Measurements from ENCODE around the gene MOB1B.

DNA sequence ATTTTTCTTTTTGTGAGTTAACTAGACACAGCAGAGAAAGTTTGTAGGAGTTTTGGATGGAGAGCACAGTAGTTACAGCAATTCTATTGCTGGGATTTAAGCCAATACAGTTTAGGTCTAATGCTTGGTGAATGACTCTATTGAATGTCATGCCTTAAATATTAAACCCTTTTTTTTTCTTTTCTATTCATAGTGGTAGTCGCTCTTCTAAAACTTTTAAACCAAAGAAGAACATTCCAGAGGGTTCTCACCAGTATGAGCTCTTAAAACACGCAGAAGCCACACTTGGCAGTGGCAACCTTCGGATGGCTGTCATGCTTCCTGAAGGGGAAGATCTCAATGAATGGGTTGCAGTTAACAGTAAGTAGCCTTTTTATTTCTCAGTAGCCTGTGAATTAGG lies 56.5 kb downstream of the MOB1B start:
- TF ChIP-seq CTCF (IDR thresholded peaks at IDR 0.05) = no peak
- TF ChIP-seq POLR2A (IDR thresholded peaks at IDR 0.05) = no peak

Data from esophagus squamous epithelium (tissue), 4 donors.